Central memory CD8-positive, alpha-beta T cell (primary cell): ENCODE results near the gene C12orf57.

ENCODE experiments used
- ATAC-seq: fragments of 150-1000 bp; cut with Tn5 transposase; replicated peaks from 2 replicates; pipeline ENCODE4 v1.10.0; 2022; ENCODE audit warnings: mild to moderate bottlenecking, moderate FRiP score, moderate number of reproducible peaks; ENCODE audit not compliant: poor library complexity, severe bottlenecking; ENCODE audit errors: extremely low read depth
- DNase-seq, 2 donors: peaks; one replicate each; pipeline ENCODE4 v3.0.0; 2021; ENCODE audit warnings: low spot score in 2 of 2
- H3K27ac Mint-ChIP-seq: one replicate; pipeline ENCODE4 v1.8.0; 2022; ENCODE audit warnings: low read depth, mild to moderate bottlenecking, moderate library complexity, mixed read lengths
- H3K27me3 Mint-ChIP-seq: one replicate; pipeline ENCODE4 v1.8.0; 2022; ENCODE audit warnings: mixed read lengths
- H3K36me3 Mint-ChIP-seq: one replicate; pipeline ENCODE4 v1.8.0; 2022; ENCODE audit warnings: mild to moderate bottlenecking, moderate library complexity, mixed read lengths; ENCODE audit not compliant: insufficient read depth
- H3K4me1 Mint-ChIP-seq: one replicate; pipeline ENCODE4 v1.8.0; 2022; ENCODE audit warnings: mixed read lengths
- H3K4me3 Mint-ChIP-seq: one replicate; pipeline ENCODE4 v1.8.0; 2022; ENCODE audit warnings: mild to moderate bottlenecking, moderate library complexity, mixed read lengths
- H3K9me3 Mint-ChIP-seq: one replicate; pipeline ENCODE4 v1.8.0; 2022; ENCODE audit warnings: mixed read lengths

Gene C12orf57

DNA sequence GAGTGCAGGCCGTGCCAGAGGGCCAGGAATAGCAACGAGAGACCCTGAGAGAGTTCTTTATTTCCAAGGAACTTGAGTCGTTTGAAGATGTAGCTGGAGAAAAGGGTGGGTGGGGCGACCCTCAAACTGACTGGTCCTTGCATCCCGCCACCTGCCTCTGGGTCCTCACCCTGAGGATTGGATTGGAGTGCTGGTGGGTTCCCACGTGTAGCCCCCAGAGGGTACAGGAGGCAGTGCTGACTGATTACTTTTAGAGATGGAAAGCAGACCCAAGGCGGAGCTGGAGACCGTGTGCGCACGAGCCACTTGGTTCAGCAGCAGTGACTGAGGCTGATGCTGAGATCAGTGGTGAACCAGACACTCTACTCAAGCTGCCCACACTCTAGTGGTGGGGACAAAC, 33.8 kb downstream of the C12orf57 start:
- DNase-seq (no peak), ATAC-seq (no peak)
- H3K27ac Mint-ChIP-seq = peak overlapping the region; percentile 79
- H3K4me1 Mint-ChIP-seq = no peaks in the 10 kb centered on the region
- H3K9me3 Mint-ChIP-seq = no peaks in the 10 kb centered on the region
- H3K36me3 Mint-ChIP-seq = peaks cover 47% of the 10 kb centered on the region
- no peaks in the 10 kb centered on the region for H3K27me3 Mint-ChIP-seq
- no peak overlapping the region for H3K4me3 Mint-ChIP-seq

DNA sequence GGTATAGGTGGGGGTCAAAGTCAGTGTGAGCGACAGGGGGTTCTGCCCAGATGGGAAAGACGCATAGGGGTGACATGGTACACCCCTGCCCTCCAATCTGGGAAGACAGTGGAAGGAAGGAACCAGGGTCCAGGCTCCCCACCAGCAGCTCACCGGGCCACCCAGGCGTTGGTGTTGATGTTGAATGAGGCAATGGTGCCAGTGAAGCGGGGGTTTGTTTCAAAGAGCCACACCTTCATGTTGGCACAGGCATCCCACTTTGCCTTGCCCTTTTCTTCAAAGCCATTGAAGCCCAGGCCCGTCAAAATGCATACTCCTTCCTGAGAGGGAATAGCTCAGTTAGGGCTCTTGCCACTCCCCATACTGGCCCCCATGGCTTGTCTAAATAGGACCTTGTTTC, 34.4 kb downstream of the C12orf57 start:
- no peak overlapping the region for H3K27ac Mint-ChIP-seq
- H3K36me3 Mint-ChIP-seq = peaks cover 47% of the 10 kb centered on the region
- no peak for DNase-seq

DNA sequence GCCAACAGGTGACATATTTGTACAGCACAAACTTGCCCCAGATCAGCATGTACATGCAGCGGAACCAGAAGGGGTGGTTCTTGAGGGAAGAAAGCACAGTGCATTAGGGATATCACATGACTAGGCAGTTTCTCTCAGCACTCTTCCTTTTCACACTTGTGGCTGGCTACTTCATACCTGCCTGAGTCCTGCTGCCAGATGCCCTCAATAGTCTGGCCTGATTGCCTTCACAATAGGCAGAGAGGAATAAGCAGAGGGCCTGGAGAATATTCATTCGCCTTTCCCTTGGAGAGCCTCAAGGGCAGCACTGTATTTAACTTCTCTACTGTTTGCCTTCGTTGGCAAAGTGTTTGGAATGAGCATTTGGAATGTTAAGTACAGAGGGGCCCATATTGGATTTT, 34.8 kb downstream of the C12orf57 start:
- no peaks in the 10 kb centered on the region for H3K9me3 Mint-ChIP-seq
- DNase-seq (no peak), ATAC-seq (no peak)
- H3K27ac Mint-ChIP-seq = no peak overlapping the region
- peaks cover 47% of the 10 kb centered on the region for H3K36me3 Mint-ChIP-seq
- no peak overlapping the region for H3K4me3 Mint-ChIP-seq
- no peaks in the 10 kb centered on the region for H3K27me3 Mint-ChIP-seq
- H3K4me1 Mint-ChIP-seq = no peaks in the 10 kb centered on the region

More for the DNA sequence above, 34.4 kb downstream of the C12orf57 start:
- no peak for ATAC-seq
- no peaks in the 10 kb centered on the region for H3K27me3 Mint-ChIP-seq
- H3K4me3 Mint-ChIP-seq = no peak overlapping the region
- no peaks in the 10 kb centered on the region for H3K4me1 Mint-ChIP-seq
- no peaks in the 10 kb centered on the region for H3K9me3 Mint-ChIP-seq

DNA sequence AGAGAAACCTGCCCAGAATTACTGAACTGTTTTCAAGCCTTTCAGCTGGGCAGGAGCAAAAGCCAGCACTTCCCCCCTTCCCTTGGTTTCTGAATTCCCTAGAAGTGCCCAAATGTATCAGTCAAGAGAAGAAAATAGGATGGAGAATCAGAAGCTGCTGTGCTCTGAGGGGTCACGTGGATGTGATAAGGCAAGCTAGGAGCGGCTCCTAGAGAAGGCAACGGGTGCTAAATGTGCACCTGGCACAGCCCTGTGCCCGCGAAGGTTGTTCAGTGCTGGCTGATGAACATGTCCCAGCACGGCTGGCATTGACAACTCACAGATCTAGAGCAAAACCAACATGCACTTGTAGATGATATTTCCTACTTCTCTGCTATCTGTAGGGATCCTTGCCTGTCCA, 35.2 kb downstream of the C12orf57 start:
- DNase-seq = no peak
- no peaks in the 10 kb centered on the region for H3K27me3 Mint-ChIP-seq
- ATAC-seq = no peak
- H3K9me3 Mint-ChIP-seq = no peaks in the 10 kb centered on the region
- H3K27ac Mint-ChIP-seq = no peak overlapping the region
- H3K4me3 Mint-ChIP-seq = no peak overlapping the region
- H3K4me1 Mint-ChIP-seq = no peaks in the 10 kb centered on the region
- H3K36me3 Mint-ChIP-seq = peaks cover 46% of the 10 kb centered on the region

DNA sequence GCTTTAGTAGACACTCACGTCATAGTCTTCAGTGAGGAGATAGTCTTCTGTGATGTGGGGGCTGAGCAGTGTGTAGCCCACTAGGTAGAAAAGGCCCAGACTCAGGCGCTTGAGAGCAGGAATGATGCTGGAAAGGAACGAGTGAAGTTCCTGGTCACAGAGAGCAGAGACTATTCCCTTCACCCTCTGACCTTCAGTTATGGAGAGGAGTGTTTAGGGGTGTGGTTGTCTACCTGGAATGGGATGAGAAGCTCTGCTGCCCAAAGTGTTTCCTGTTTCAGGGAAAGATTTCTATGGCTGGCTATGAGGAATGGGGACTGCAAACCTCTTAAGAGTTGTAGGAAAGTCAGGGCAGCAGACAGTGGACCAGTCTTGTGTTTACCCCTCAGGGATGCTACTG, 35.6 kb downstream of the C12orf57 start:
- H3K27ac Mint-ChIP-seq = no peak overlapping the region
- no peaks in the 10 kb centered on the region for H3K9me3 Mint-ChIP-seq
- DNase-seq (no peak), ATAC-seq (no peak)
- peaks cover 46% of the 10 kb centered on the region for H3K36me3 Mint-ChIP-seq
- no peaks in the 10 kb centered on the region for H3K4me1 Mint-ChIP-seq
- H3K4me3 Mint-ChIP-seq = no peak overlapping the region
- no peaks in the 10 kb centered on the region for H3K27me3 Mint-ChIP-seq

DNA sequence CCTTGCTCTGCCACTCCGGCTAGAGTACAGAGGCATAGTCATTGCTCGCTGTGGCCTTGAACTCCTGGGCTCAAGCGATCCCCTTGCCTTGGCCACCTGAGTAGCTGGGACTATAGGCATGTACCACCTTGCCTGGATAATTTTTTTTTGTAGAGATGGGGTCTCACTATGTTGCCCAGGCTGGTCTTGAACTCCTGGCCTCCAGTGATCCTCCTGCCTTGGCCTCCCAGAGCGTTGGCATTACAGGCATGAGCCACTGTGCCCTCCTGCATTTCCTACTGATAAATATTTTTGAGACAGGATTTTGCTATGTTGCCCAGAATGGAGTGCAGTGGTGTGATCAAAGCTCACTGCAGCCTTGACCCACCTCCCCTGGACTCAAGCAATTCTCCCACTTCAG, 36.3 kb downstream of the C12orf57 start:
- H3K4me1 Mint-ChIP-seq = no peaks in the 10 kb centered on the region
- ATAC-seq = no peak
- no peak for DNase-seq
- no peak overlapping the region for H3K27ac Mint-ChIP-seq
- no peak overlapping the region for H3K4me3 Mint-ChIP-seq
- no peaks in the 10 kb centered on the region for H3K9me3 Mint-ChIP-seq
- no peaks in the 10 kb centered on the region for H3K27me3 Mint-ChIP-seq
- H3K36me3 Mint-ChIP-seq = peaks cover 42% of the 10 kb centered on the region

DNA sequence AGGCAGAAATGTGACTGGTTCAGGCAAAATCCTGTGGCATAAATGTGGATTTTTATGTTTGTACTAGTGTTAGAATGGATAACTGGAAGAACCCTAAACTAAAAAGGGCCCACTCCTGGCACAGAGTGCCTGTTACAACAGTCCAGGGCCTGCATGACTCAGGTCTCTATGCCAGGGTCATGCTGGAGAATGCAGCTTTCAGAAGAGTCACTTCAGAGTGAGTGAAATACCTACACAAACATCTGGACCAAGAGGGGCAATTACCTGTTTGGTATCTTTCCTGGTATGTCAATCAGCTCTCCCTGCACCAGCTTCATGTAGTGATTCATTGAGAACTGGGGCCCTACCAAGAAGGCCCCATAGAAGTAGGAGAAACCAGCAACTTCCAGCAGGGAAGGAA, 36.9 kb downstream of the C12orf57 start:
- no peaks in the 10 kb centered on the region for H3K4me1 Mint-ChIP-seq
- no peak overlapping the region for H3K27ac Mint-ChIP-seq
- no peak overlapping the region for H3K4me3 Mint-ChIP-seq
- DNase-seq (no peak), ATAC-seq (no peak)
- H3K36me3 Mint-ChIP-seq = peaks cover 39% of the 10 kb centered on the region
- H3K27me3 Mint-ChIP-seq = no peaks in the 10 kb centered on the region
- H3K9me3 Mint-ChIP-seq = no peaks in the 10 kb centered on the region

DNA sequence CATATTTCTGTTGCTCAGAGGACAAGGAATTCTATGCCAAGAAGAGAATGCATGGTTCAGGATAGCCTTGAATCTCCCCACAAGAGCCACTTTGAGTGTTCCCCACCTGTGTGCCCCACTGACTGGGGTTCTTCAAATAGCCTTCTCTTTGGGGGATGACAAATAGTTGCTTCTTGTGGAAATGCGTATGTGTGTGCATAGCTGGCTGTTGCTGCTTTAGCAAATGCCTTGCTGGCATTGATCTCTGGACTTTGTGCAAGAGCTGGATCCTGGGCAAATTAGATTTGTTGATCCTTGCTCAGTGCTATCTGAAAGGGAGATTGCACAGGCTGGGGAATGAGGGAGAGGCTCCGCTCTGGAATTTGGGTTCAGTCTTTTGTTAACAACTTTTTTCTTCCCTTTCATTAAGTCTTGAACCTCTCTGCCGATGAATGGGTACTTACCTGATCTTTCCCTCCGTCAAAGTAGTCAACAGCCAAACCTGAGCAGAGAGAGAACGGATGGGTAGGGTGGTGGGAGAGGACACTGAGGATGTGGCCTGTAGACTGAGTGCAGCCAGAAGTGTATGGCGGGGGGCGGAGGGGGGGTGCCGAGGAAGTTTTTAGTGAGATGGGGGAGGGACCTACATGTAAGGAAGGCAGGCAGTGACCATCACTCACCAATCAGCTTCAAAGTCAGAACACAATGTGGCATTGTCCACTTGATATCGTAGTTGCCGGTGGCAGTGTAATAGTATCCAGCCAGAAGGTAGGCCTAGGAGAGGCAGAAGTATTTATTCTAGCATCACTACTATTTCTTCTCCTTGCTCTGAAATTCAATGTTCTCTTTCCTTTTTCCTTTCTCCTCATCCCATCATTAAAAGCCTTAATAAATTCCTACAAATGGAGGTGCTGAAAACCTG, 37.6 kb downstream of the C12orf57 start:
- no peak for ATAC-seq
- Mint-ChIP-seq H3K4me3 (no peak overlapping the region), H3K4me1 (no peaks in the 10 kb centered on the region), H3K27ac (no peak overlapping the region), H3K27me3 (no peaks in the 10 kb centered on the region), H3K36me3 (peaks cover 40% of the 10 kb centered on the region), H3K9me3 (no peaks in the 10 kb centered on the region)
- no peak for DNase-seq

DNA sequence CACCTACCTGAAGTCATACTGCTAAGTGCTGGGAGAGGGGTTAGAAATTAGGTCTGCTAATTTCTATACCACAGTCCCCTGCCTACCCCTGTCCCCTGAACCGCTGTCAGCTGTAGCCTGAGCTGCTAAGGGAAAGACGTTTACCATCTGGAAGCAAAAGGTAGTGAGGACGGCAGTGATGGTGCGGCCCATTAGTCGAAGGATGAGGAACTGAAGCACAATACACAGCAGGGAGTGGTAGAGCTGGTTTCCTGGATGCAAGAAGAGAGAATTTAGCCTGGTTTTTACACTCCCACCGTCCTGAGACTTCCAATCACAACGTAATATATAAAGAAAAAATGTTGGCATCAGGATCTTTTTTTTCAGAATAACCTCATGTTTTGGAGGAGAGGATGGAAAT, 38.7 kb downstream of the C12orf57 start:
- no peak overlapping the region for H3K27ac Mint-ChIP-seq
- no peak overlapping the region for H3K4me3 Mint-ChIP-seq
- ATAC-seq (no peak), DNase-seq (no peak)
- no peaks in the 10 kb centered on the region for H3K27me3 Mint-ChIP-seq
- H3K4me1 Mint-ChIP-seq = no peaks in the 10 kb centered on the region
- H3K36me3 Mint-ChIP-seq = peaks cover 36% of the 10 kb centered on the region
- no peaks in the 10 kb centered on the region for H3K9me3 Mint-ChIP-seq

DNA sequence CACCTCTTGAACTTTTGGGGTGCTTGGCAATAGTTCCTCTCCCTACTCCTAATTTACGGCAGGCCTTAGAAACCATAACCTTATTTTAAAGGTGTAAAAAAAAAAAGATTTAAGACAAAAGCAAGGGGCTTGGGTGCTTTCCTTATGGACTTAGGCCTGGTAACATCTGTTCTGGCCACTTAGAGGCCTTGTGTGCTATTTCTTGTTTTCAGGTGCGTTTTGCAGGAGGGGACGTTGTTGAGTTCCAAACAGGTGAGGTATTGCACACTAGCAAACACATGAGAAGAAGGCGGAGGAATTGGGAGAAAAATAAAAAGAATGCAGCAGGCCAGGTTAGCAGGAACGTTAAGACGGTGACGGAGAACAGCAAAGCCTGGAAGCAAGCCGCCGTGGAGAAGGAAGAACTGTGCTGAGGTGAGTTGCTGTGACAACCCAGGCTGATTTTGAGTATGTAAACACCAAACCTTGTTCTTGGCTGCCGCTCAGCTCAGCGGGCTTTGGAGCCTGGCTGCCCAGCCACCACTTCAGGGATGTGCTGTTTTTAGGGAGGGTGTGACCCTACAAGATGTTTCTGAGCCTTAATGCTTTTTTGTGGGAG, 44.2 kb downstream of the C12orf57 start:
- no peaks in the 10 kb centered on the region for H3K4me1 Mint-ChIP-seq
- H3K4me3 Mint-ChIP-seq = no peak overlapping the region
- peaks cover 22% of the 10 kb centered on the region for H3K36me3 Mint-ChIP-seq
- no peaks in the 10 kb centered on the region for H3K27me3 Mint-ChIP-seq
- DNase-seq (no peak), ATAC-seq (no peak)
- H3K9me3 Mint-ChIP-seq = no peaks in the 10 kb centered on the region
- H3K27ac Mint-ChIP-seq = no peak overlapping the region
